ENCODE data around the gene RAE1. TPM values are rescaled to one million over a fixed set of nuclear protein-coding genes. Genes with fewer than 3 reads are reported as not detected.

RAE1 gene
- total RNA-seq, 8 experiments from 2014 or later = 27.6 to 49.5 (median 32.8) TPM

GRCh38 chr20:57387945-57388371 is 36.9 kb downstream of the RAE1 start:
- in situ Hi-C loops (cut with MboI; ENCODE audit: low pct_unique_long_range_greater_than_20kb in 2 of 9, low sequenced_read_pairs in 9 of 9, unreplicated experiment in 9 of 9) = loop anchor here in 8 of 9 experiments (10.0 to 25.0 kb wide), 3 partner anchors 99 to 824 kb away; no protein-coding TSS in a partner anchor
- ATAC-seq (replicated peaks in 6 of 8) = no peak
- H3K4me1 ChIP-seq (replicated peaks in 1 of 2) = peaks cover 23 to 30% of the 10 kb centered on the region in 2 donors
- WGBS, 10 experiments = 38 to 100% (median 90%) methylated on average over 1 to 6 of the region's 7 CpGs; no CpG with 5 or more reads in 1 of the 10 experiments
- no peak overlapping the region for H3K4me3 ChIP-seq
- H3K27ac ChIP-seq = no peak overlapping the region

DNA sequence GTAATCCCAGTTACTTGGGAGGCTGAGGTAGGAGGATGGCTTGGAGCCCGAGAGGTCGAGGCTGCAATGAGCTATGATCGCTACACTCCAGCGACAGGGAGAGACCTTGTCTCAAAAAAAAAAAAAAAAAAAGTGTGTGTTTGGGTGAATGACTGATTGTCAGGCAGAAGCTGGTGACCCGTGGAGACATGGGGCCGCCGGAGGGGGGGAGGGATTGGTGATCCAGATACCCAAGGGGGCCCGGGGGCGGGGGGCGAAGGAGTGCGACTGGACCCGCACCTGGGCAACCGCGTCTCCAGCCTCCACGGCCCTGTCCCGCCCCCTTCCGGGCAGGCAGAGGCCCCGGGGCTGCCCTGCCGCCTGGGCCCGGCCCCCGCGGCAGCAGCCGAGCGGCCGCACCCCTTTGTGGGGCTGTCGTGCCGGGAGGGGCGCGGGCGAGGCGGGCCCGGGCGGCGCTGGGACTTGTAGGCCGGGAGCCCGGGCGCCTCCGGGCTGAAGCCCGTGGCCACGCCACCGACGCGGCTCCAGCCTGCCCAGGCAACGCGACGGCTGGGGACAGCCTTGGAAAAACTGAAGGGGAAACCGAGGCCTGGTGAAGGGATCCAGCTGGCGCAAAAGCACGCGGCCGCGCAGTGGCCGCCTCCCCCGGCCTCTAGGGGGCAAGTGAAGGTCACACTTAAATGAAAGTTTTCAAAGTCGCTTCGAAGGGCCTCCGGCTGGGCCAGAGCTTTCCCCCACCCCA is 38.1 kb downstream of the RAE1 start:
- Histone ChIP-seq H3K4me3 (peak overlapping the region in 1 of 5 donors; percentile 10), H3K27ac (no peak overlapping the region), H3K4me1 (replicated peaks in 1 of 2) (peaks cover 35 to 40% of the 10 kb centered on the region in 2 donors)
- in situ Hi-C loops (cut with MboI; ENCODE audit: low pct_unique_long_range_greater_than_20kb in 2 of 9, low sequenced_read_pairs in 9 of 9, unreplicated experiment in 9 of 9) = loop anchor here in 8 of 9 experiments (10.0 to 25.0 kb wide), 3 partner anchors 98 to 823 kb away; no protein-coding TSS in a partner anchor
- 40 to 100% (median 40%) methylated on average over 1 to 2 of the region's 57 CpGs; no CpG with 5 or more reads in 7 of the 10 experiments for WGBS, 10 experiments
- peak; percentile 54 to 82 (median 76) for ATAC-seq (replicated peaks in 6 of 8)

- Histone ChIP-seq H3K4me3 (no peak overlapping the region), H3K27ac (no peak overlapping the region), H3K4me1 (replicated peaks in 1 of 2) (peaks cover 40 to 42% of the 10 kb centered on the region in 2 donors)
- ATAC-seq (replicated peaks in 6 of 8) = peak in 1 of 8 experiments; percentile 1
- 60% methylated on average over 2 of the region's 52 CpGs; no CpG with 5 or more reads in 9 of the 10 experiments for WGBS, 10 experiments
- in situ Hi-C loops (cut with MboI; ENCODE audit: low pct_unique_long_range_greater_than_20kb in 2 of 9, low sequenced_read_pairs in 9 of 9, unreplicated experiment in 9 of 9) = loop anchor here in 8 of 9 experiments (10.0 to 25.0 kb wide), 3 partner anchors 97 to 822 kb away; no protein-coding TSS in a partner anchor
Observed at GRCh38 chr20:57389695-57390603, 38.9 kb downstream of the RAE1 start.

DNA sequence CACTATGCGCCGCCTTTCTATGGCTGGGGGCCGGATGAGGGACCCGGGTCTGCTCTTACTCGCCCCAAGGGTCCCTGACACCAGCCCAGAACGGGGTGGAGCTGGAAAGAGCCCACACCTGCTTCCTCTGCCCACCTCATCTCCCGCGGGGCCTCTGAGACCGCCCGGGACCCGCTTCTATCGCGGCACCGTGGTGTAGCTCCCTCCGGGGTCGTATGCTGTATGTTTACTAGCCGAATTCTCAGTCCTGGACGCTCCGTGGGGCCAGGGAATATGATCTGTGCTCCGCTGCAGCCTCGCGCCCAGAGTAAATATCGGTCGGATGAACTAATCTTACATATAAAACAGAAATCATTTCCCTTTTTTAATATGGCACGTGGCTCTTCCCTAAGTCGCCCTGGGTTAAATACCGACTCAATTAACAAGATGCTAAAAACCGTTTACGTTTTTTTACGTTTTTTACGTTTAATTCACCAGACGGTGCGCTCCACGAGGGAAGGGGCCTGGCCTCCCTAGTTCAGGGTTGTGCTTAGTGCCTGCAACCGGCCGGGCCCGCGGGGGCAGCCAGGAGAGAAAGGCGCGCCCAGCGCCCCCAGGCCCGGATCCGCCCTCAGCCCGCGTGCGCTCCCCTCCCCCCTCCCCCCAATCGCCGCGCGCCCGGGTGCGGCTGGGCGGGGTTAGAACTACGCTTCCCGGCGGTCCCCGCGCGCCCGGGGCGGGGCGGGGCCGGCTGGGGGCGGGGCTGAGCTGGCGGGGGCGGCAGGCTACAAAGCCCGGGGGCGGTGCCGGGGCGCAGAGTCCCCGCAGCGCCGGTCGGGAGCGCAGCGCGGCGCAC is 39.8 kb downstream of the RAE1 start, which contains the start of gene RBM38:
TSS of gene RBM38 (plus strand) at position 793 of the 835 bp plus-strand sequence. CDS start 186 bp downstream, outside the sequence.
- 8 to 70% (median 49%) methylated on average over 1 to 4 of the region's 78 CpGs; no CpG with 5 or more reads in 6 of the 10 experiments for WGBS, 10 experiments
- H3K4me1 ChIP-seq (replicated peaks in 1 of 2) = peaks cover 40 to 50% of the 10 kb centered on the region in 2 donors
- peak; percentile 65 to 84 (median 71) for ATAC-seq (replicated peaks in 6 of 8)
- peak within 1 kb of the TSS; percentile 57 to 85 (median 75) for H3K4me3 ChIP-seq
- in situ Hi-C loops (cut with MboI; ENCODE audit: low pct_unique_long_range_greater_than_20kb in 2 of 9, low sequenced_read_pairs in 9 of 9, unreplicated experiment in 9 of 9) = loop anchor here in 3 of 9 experiments (25.0 kb wide), 2 partner anchors 96 to 821 kb away; no protein-coding TSS in a partner anchor
- H3K27ac ChIP-seq = peak within 1 kb of the TSS in 1 of 2 donors; percentile 47

DNA sequence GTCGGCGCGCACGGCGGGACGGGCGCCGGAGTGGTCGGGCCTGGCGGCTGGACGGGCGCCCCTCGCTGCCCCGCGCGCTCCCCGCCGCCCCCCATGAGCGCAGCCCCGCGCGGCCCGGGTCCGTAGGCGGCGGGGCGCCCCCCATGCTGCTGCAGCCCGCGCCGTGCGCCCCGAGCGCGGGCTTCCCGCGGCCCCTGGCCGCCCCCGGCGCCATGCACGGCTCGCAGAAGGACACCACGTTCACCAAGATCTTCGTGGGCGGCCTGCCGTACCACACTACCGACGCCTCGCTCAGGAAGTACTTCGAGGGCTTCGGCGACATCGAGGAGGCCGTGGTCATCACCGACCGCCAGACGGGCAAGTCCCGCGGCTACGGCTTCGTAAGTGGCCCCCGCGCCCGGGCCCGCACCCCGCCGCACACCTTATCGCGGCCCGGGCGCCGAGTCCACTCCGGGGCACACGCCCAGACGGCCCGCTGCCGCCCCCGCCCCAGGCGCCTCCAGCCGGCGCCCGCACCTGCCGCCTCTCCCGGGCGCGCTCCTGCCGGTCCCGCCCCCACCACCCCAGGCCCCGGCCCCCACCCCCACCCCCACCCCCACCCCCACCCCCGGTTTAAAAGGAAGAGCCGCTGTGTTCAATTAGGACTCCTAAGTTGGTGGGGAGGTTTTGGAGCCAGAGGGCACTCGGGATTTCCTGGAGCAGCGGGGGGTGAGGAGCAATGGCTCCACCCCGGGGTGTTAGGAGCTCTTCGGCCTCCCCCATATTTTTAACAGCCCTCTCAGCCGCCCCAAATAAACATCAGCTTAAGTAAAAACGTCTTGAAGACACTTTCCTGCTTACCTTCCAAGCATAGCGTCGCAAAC is 40.6 kb downstream of the RAE1 start:
- peak; percentile 7 to 38 (median 12) for ATAC-seq (replicated peaks in 6 of 8)
- peak overlapping the region; percentile 57 to 85 (median 75) for H3K4me3 ChIP-seq
- peak overlapping the region in 1 of 2 donors; percentile 47 for H3K27ac ChIP-seq
- in situ Hi-C loops (cut with MboI; ENCODE audit: low pct_unique_long_range_greater_than_20kb in 2 of 9, low sequenced_read_pairs in 9 of 9, unreplicated experiment in 9 of 9) = loop anchor here in 3 of 9 experiments (25.0 kb wide), 2 partner anchors 96 to 821 kb away; no protein-coding TSS in a partner anchor
- H3K4me1 ChIP-seq (replicated peaks in 1 of 2) = peaks cover 44 to 54% of the 10 kb centered on the region in 2 donors
- WGBS, 10 experiments = no CpG with 5 or more reads among the region's 98 CpGs

DNA sequence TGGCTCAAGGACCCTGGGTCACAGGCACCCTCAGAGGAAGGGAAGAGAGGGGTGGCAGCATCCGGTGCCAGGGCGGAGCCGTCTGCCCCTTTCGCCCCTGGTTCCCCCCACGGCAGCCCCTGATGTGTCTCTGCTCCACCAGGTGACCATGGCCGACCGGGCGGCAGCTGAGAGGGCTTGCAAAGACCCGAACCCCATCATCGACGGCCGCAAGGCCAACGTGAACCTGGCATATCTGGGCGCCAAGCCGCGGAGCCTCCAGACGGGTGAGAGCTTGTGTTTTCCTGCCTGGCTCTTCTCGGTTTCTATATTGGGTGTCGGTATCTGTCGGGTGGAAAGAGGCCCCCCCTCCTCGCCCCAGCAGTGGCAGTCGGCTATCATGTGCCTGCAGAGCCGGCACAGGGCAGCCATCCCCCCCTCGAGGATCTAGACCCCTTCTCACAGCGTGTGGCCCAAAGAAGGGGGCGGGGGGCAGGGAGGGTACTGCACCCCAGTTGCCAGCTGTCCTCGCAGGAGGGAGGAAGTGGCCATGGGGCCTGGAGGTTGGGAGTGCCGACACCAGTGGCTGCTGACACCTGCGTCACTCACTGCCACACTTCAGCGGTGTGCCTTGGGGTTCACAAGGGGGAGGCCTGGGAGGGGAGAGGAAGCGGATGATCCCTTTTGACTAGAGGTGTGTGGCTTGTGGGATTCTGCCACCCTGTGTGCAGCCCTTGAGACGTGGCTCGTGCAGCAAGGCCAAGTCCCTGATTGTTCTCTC is 41.6 kb downstream of the RAE1 start:
- in situ Hi-C loops (cut with MboI; ENCODE audit: low pct_unique_long_range_greater_than_20kb in 2 of 9, low sequenced_read_pairs in 9 of 9, unreplicated experiment in 9 of 9) = loop anchor here in 3 of 9 experiments (25.0 kb wide), 2 partner anchors 95 to 820 kb away; no protein-coding TSS in a partner anchor
- WGBS, 10 experiments = 70 to 100% (median 73%) methylated on average over 2 to 3 of the region's 33 CpGs; no CpG with 5 or more reads in 7 of the 10 experiments
- no peak for ATAC-seq (replicated peaks in 6 of 8)
- Histone ChIP-seq H3K27ac (no peak overlapping the region), H3K4me3 (peak overlapping the region; percentile 57 to 85 (median 75)), H3K4me1 (replicated peaks in 1 of 2) (peaks cover 44 to 59% of the 10 kb centered on the region in 2 donors)

DNA sequence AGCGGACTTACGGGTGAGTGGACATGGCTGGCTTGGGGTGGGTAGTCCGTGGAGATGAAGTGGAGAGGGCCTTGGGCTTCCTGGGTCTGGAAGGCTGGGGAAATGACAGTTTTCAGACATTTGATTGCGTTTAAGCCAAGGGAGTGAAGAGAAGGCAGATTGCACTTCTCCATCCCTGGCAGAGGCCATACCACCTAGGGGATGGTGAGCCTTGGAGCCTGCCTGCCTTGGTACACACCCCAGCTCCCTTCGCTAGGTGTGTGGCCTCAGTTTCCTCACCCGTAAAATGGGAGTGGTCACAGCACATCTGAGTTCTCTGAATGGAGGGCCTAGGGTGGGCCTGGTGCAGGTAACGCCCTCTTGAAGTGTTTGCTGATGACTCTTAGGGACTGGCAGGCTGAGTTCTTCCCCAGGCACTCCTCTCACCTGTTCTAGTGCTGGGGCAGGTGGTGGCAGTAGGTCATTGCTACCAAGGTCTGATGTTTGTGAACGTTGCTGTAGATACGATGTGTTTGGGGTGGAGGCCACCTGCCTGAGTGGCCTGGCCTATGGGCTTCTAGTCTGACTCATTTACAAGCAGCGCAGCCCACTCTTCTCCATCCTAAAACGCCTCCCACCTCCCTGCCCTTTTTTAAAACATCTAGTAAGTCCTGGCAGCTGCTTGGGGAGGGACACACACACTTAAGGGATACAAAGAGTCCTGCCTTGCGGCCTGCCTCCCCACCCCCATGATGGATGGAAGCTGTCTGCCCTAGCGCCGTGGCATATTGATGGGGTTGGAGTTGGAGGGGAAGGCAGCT is 42.5 kb downstream of the RAE1 start:
- no peak for ATAC-seq (replicated peaks in 6 of 8)
- H3K4me1 ChIP-seq (replicated peaks in 1 of 2) = peaks cover 44 to 59% of the 10 kb centered on the region in 2 donors
- WGBS, 10 experiments = 70 to 100% (median 82%) methylated on average over 1 to 3 of the region's 14 CpGs; no CpG with 5 or more reads in 4 of the 10 experiments
- no peak overlapping the region for H3K4me3 ChIP-seq
- in situ Hi-C loops (cut with MboI; ENCODE audit: low pct_unique_long_range_greater_than_20kb in 2 of 9, low sequenced_read_pairs in 9 of 9, unreplicated experiment in 9 of 9) = loop anchor here in 3 of 9 experiments (25.0 kb wide), 2 partner anchors 94 to 819 kb away; no protein-coding TSS in a partner anchor
- no peak overlapping the region for H3K27ac ChIP-seq

- in situ Hi-C loops (cut with MboI; ENCODE audit: low pct_unique_long_range_greater_than_20kb in 2 of 9, low sequenced_read_pairs in 9 of 9, unreplicated experiment in 9 of 9) = loop anchor here in 3 of 9 experiments (25.0 kb wide), 2 partner anchors 93 to 818 kb away; no protein-coding TSS in a partner anchor
- peaks cover 46 to 65% of the 10 kb centered on the region in 2 donors for H3K4me1 ChIP-seq (replicated peaks in 1 of 2)
- ATAC-seq (replicated peaks in 6 of 8) = no peak
- no peak overlapping the region for H3K4me3 ChIP-seq
- 83 to 100% methylated on average over 1 to 2 of the region's 27 CpGs; no CpG with 5 or more reads in 8 of the 10 experiments for WGBS, 10 experiments
- no peak overlapping the region for H3K27ac ChIP-seq
Observed at GRCh38 chr20:57394121-57395082, 43.3 kb downstream of the RAE1 start.

All from motor neuron (in vitro differentiated cells).